Cardiac fibroblast (primary cell): Measurements from ENCODE around the gene AP2A2.
A peak's percentile ranks its signal among the peaks of the same experiment; 100 is the strongest.
"Not testable (repeated sequence)": the region's sequence is repeated elsewhere in the genome, so short reads cannot be mapped to it uniquely, and the experiment has no call there.

Experiments used
- DNase-seq, 2 donors: peaks; one replicate each; pipeline versions ENCODE4 v3.0.0 to v3.0.0-alpha.2; 2010; ENCODE audit warnings: low read depth in 2 of 2
- H3K4me3 ChIP-seq, 2 donors: replicated peaks in 1 of 2; 1 replicate in 1 of 2; 2 replicates in 1 of 2; pipeline ENCODE4 v1.5.1; 2011; ENCODE audit warnings: low read depth in 2 of 2, low read length in 2 of 2, mild to moderate bottlenecking in 2 of 2, moderate library complexity in 1 of 2
- CTCF ChIP-seq: IDR thresholded peaks from one replicate; pipeline ENCODE4 v1.5.1; 2011; ENCODE audit warnings: low read depth, mild to moderate bottlenecking, low read length, inconsistent platforms

Gene AP2A2

GRCh38 chr11:1015064-1015463, 89.4 kb downstream of the AP2A2 start:
- no peak for TF ChIP-seq CTCF
- H3K4me3 ChIP-seq = no peak overlapping the region
- DNase-seq = no peak

DNA sequence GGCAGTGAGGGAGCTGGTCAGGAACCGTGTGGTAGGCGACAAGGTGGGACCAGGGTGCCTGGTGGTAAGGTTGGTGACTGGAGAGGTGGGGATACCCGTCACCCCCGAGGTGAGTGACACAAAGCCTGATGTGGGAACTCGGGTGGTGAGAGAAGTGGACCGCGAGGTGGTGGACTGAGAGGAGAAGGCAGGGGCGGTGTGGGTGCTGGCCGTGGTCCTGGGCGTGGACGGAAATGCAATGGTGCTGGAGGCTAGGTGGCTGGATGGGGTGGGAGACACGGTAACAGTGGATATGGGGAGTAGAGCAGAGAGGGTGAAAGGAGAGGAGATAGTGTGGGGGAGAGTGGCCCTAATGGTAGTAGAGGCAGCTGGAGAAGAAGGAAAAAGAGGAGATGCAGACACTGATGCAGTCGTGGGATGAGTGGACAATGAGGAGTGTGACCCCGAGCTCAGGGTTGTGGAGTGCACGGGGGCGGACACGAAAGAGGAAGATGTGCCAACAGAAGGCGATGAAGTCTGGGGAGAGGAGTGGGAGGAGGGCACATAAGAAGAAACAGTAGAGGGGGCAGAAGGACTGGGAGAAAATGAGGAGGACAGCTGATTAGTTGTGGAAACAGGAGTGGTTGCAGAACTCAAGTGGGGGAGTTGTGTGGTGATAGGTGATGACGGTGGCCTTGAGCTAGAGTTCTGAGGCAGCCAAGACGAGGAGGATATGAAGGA, 90.3 kb downstream of the AP2A2 start:
- no peak for DNase-seq
- H3K4me3 ChIP-seq = no peak overlapping the region
- no peak for TF ChIP-seq CTCF

GRCh38 chr11:1016610-1017126, 91.0 kb downstream of the AP2A2 start:
- H3K4me3 ChIP-seq = not testable (repeated sequence)
- DNase-seq = peak in 1 of 2 donors; percentile 7

DNA sequence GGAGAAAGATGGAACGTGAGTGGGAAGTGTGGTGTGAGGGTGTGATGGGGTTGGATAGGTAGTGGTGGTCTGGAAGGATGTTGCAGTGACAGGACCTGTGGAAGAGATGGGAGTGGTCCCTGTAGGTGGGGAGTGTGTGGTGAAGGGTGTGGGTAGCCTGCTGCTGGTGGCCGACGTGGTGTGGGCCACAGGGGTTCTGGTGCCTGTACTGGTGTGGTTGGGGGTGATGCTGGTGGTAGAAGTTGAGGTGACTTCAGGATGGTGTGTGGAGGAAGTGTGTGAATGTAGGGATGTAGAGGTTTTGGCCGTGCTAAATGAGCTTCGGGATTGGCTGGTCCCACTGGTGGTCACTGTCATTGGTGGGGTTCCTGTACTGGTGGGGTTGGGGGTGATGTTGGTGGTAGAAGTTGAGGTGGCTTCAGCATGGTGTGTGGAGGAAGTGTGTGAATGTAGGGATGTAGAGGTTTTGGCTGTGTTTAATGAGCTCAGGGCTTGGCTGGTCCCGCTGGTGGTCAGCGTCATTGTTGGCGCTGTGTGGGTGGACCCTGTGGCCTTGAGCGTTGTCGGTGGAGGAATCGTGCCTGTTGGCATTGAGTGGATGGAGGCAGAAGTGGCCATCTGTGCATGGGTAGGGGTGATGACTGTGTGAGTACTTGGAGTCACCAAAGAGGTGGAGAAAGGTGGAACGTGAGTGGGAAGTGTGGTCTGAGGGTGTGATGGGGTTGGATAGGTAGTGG, 91.8 kb downstream of the AP2A2 start:
- peak in 1 of 2 donors; percentile 4 for DNase-seq
- TF ChIP-seq CTCF = no peak
- H3K4me3 ChIP-seq = no peak overlapping the region

GRCh38 chr11:1018091-1018490, 92.4 kb downstream of the AP2A2 start:
- DNase-seq = no peak
- no peak for TF ChIP-seq CTCF
- no peak overlapping the region for H3K4me3 ChIP-seq

GRCh38 chr11:1019321-1019910, 93.7 kb downstream of the AP2A2 start:
- no peak for TF ChIP-seq CTCF
- DNase-seq = no peak
- no peak overlapping the region for H3K4me3 ChIP-seq

GRCh38 chr11:1020211-1020905, 94.7 kb downstream of the AP2A2 start:
- DNase-seq = no peak
- TF ChIP-seq CTCF = no peak
- no peak overlapping the region for H3K4me3 ChIP-seq
